GM13977 (cell line): ENCODE data around the gene TSC22D1.

Experiments
- DNase-seq: peaks from one replicate; pipeline ENCODE4 v3.0.0; 2012; ENCODE audit warnings: low spot score
- in situ Hi-C: fragments of 300-500 bp; cut with MboI; formaldehyde crosslinking; loops from one replicate; pipeline ENCODE4 v1.12.0; 2022; ENCODE audit warnings: low sequenced_read_pairs, low pct_unique_long_range_greater_than_20kb, mixed read lengths, inconsistent platforms; ENCODE audit not compliant: unreplicated experiment
- TF ChIP-seq, protein P1 (sequence below): IDR thresholded peaks from 2 replicates; pipeline ENCODE4 v1.5.1; 2012; ENCODE audit warnings: mild to moderate bottlenecking, control low read depth; ENCODE audit not compliant: insufficient read depth; ENCODE audit errors: extremely low read depth, missing control alignments

Gene TSC22D1

DNA sequence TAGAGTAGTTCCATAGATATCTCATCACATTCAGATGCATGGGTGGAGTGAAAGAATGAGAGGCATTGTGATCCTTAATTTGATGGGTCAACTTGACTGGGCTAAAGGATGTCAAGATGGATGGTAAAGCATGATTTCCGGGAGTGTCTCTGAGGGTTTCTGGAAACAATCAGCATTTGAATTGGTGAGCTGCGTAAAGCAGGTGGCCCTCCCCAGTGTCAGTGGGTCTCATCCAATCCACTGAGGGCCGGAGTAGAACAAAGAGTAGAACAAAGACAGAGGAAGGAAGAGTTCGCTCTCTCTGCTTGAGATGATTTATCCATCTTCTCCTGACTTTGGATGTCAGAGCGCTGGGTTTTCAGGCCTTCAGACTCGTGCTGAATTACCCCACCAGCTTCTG lies 159.4 kb downstream of the TSC22D1 start:
- no peak for DNase-seq
- TF ChIP-seq, protein P1, sequence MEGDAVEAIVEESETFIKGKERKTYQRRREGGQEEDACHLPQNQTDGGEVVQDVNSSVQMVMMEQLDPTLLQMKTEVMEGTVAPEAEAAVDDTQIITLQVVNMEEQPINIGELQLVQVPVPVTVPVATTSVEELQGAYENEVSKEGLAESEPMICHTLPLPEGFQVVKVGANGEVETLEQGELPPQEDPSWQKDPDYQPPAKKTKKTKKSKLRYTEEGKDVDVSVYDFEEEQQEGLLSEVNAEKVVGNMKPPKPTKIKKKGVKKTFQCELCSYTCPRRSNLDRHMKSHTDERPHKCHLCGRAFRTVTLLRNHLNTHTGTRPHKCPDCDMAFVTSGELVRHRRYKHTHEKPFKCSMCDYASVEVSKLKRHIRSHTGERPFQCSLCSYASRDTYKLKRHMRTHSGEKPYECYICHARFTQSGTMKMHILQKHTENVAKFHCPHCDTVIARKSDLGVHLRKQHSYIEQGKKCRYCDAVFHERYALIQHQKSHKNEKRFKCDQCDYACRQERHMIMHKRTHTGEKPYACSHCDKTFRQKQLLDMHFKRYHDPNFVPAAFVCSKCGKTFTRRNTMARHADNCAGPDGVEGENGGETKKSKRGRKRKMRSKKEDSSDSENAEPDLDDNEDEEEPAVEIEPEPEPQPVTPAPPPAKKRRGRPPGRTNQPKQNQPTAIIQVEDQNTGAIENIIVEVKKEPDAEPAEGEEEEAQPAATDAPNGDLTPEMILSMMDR, result no peak
- in situ Hi-C loops, result no loop called here

DNA sequence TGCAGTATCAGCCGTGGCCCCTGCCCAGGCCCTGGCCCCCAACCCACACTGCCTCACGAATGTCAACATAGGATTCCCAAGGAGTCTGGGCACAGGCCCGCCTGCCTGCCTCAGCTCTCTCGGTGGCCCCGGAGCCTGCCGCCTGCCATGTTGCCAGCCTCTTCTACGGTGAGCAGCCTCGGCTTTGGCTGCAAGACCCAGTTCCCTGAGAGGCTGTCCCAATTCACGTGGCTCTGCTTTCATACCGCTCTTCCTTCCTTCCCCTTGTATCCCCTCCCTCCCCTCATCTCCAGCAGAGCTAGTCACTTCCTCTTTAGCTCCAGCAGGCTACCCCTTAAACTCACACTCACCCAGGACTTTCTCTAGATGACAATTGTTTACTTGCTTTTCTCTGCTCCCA lies 159.8 kb downstream of the TSC22D1 start:
- in situ Hi-C loops, result no loop called here
- TF ChIP-seq, protein P1, result no peak
- DNase-seq, result no peak

DNA sequence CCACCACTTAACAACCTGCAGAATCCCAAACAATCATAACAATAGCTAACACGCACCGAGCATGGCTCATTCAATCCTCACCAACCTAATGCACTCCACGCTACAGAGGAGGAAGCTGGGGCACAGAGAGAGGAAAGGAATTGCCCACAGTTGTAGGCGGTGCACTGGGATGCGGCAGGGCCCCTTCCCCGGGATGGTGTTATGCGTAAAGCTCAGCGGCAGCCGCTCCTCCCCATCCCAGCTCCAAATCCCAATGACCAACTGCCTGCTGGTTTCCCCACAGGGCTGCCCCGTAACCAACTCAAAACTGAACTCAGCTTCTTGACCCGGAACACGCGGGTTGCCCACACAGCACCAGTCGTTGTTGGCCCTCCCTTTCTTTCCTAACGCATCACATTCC lies 160.3 kb downstream of the TSC22D1 start:
- TF ChIP-seq, protein P1, result no peak
- DNase-seq, result no peak
- in situ Hi-C loops, result no loop called here

DNA sequence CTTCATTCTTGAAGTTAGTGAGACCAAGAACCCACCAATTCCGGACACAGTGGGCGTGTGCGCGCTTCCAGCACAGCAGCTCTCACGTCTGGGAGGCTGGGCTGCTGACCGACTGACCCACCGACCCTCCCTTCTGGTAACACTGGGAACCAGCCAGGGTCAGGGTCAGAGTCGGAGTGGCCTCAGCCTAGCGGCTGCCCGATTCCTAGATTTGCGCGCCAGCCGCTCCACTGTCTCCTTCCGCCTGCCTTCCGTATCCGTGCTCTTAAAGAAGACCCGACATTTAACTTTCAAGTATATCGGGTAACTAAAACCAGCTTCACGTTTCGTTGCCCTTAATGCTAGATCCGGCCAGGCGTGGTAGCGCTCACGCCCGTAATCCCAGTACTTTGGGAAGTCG lies 161.4 kb downstream of the TSC22D1 start:
- TF ChIP-seq, protein P1, result no peak
- in situ Hi-C loops, result no loop called here
- no peak for DNase-seq

DNA sequence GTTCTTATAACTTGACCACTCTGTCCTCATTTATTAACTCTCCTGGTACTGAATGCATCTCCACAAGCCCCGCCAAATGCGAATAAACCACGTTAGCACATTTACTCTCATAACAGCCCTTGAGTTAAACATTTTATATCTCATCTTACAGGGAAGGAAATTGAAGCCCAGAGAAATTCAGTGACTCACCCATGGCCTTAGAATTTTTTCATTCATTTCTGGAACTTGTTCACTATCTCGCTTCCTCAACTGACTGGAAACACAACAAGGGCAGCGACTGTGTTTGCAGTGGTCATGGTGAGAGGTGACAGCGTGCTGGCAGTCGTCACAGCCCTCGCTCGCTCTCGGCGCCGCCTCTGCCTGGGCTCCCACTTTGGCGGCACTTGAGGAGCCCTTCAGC lies 163.0 kb downstream of the TSC22D1 start:
- DNase-seq, result no peak
- TF ChIP-seq, protein P1, result no peak

DNA sequence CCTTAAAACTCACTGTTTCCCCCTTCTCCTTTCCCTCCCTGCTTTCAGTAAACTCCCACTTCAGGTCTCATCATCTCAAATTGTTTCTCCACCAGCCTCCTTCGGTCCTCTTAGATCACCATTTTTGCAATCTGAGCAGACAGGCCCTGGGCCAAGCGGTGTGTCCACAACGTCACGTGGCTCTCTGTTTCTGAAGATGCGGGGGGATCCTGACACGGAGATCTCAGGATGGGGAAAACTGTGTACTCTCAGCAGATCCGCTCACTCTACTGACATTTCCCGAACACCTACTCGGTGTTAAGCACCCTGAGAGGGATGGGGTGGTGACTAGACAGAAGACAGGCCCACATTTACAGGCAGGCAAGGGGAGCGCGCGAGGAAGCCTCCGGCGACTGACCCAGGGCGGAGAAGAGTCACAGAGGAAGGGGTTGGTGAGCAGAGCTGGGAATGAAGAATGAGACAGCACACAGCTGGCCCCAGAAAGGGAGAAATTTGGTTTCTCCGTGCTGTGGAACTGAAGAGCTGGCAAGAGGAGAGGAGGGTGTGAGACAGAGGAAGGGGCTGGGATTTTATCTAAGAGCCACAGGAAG lies 163.7 kb downstream of the TSC22D1 start:
- in situ Hi-C loops, result no loop called here
- no peak for DNase-seq
- TF ChIP-seq, protein P1, result no peak

More for the DNA sequence above, 163.0 kb downstream of the TSC22D1 start:
- in situ Hi-C loops, result no loop called here

DNA sequence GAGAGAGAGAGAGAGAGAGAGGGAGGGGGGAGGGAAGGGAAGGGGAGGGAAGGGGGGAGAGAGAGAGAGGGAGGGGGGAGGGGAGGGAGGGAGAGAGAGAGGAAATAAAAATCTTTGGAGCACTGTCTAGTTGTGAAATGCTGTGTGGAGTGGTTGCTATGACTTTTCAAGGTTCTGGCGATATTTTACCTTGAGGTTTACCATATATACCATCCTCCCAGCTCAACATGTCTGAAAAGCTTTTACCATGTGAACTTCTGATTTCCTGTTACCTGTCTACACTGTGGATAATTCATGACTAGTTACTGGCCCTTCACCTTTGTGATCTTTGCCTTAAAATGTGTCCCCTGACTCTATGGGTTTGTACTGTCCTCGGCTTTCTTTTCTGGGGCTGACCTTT lies 164.3 kb downstream of the TSC22D1 start:
- in situ Hi-C loops, result no loop called here

More for the DNA sequence above, 164.3 kb downstream of the TSC22D1 start:
- TF ChIP-seq, protein P1, result no peak
- DNase-seq, result no peak
